Stimulated activated CD8-positive, alpha-beta memory T cell treated with anti-CD3 and anti-CD28 coated beads, Interleukin-7, amount 100 ng/mL, for 48 hours (primary cell): ENCODE results near the gene PPP4R4.

Source experiments
- DNase-seq, 2 donors: peaks; one replicate each; pipeline ENCODE4 v3.0.0-alpha.2; 2020; ENCODE audit warnings: low read depth in 1 of 2; ENCODE audit errors: extremely low read depth in 1 of 2

The PPP4R4 gene

DNA sequence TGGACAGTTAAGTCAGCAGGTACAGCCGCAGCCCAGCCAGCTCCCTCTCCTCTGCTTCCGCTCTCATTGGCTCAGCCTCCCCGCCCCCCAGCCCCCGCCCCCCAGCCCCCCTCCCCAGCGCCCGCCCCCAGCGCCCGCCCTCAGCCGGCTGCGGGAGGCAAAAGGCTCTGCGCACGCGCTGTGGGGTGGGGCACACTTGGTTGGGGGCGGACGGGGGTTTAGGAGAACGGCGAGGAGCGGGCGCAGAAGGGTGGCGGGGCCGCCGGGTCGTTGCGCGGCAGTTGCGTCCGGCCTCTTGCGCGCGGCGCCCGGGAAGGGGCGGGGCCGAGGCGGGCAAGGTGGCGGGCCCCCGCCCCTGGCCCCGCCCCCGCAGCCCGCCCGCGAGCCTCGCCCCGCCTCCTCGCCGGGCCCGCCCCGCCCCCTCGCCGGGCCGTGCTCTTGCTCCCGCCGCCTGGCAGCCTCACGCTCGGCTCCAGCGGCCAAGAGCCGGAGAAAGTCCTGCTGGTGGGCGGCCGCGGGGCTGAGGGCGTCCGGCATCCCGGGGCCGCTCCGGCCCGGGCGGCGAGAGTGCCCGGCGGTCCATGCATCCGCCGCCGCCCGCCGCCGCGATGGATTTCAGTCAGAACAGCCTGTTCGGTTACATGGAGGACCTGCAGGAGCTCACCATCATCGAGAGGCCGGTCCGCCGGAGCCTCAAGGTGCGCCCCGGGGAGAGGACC, at the start of gene PPP4R4:
Gene PPP4R4 (plus strand): TSS at position 438 of the 719 bp plus-strand sequence. CDS start 144 bp downstream, at position 582.
- DNase-seq: peak; percentile 60 to 85

DNA sequence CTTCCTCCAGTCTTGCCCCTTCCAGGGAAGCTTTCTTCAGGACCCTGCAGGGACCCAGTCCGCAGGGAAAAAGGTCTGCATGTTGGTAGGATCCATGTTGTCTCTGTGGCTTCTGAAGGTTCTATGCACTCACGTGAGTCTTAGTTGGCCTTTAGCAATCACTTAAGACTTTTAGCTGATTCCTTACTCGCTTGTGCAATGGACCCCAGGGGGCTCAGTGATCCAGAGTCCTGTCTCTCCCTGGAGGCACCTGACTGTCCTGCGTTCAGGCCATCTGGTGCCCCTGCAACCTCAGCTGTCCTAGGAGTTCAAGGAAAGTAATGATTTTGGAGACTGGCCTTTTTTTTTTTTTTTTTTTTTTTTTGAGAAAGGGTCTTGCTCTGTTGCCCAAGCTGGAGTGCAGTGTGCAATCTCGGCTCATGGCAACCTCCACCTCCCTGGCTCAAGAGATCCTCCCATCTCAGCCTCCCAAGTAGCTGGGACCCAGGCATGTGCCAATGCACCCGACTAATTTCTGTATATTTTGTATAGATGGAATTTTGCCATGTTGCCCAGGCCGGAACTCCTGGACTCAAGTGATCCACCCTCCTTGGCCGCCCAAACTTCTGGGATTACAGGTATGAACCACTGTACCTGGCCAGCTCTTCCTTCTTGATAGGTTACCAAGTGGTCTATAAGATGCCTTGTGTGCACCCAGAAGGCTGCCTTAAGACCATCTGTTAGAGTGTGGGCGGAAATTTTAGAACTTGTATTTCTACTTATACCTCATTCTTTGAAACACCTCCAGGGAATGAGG, 49.3 kb upstream of the PPP4R4 start:
- DNase-seq: no peak

- DNase-seq: no peak
Measured at GRCh38 chr14:94125659-94126418, 48.3 kb upstream of the PPP4R4 start.

DNA sequence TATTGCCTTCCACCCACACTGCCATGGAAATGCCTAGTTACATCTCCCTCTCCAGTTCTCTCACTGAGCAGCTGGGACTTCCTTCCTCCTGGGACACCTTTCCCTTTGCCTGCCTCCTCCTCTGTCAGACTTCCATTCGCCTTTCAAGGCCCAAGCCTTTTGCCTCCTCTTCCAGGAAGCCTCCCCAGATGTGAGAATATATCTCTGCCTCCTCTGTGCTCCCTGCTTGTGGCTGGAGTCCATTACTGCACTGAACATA, 47.8 kb upstream of the PPP4R4 start:
- DNase-seq: no peak

DNA sequence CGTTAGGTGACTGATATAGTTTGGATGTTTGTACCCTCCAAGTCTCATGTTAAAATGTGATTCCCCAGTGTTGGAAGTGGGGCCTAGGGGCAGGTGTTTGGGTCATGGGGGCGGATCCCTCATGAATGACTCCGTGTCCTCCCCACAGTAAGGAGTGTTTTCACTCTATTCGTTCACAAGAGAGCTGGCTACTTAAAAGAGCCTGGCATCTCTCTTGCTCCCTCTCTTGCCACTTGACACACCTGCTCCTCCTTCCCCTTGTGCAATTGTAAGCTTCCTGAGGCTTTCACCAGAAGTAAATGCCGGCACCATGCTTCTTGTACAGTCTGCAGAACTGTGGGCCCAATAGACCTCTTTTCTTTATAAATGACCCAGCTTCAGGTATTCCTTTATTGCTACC, 47.3 kb upstream of the PPP4R4 start:
- DNase-seq: no peak

GRCh38 chr14:94127330-94127729, 46.8 kb upstream of the PPP4R4 start:
- no peak for DNase-seq

DNA sequence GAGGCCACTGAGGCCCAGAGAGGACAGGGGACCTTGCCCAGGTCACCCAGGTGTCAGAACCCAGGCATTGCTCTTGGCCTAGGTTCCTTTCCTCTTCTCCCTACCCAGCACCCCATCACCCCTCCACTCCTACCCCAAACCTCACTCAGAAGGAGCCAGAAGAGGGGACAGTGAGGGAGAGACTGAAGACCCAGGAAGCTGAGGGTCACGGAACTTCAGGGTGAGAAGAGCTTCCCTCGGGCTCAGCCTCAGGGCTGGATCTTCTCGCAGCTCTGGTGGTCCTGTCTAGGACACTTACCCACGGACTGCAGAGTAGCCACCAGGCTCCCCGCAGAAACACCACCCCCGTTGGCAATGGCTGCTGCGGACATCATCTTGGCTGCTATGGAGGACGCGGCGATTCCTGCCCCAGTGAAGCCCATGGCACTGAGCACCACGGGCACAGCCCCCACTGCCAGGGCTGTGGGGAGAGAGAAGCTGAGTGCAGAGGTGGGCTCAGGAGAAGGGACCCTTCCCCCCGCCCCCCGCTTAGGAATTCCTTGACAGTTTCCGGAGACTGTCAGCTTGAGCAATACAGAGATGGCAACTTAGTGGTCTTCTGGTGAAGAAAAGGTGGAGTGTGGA, 45.8 kb upstream of the PPP4R4 start:
- no peak for DNase-seq

GRCh38 chr14:94129111-94129757, 44.9 kb upstream of the PPP4R4 start, which contains the start of gene IFI27L2:
Gene IFI27L2, minus strand, starts transcription at chr14:94129604. Its CDS starts 40 bp downstream, at chr14:94129564.
- peak; percentile 21 to 70 for DNase-seq

DNA sequence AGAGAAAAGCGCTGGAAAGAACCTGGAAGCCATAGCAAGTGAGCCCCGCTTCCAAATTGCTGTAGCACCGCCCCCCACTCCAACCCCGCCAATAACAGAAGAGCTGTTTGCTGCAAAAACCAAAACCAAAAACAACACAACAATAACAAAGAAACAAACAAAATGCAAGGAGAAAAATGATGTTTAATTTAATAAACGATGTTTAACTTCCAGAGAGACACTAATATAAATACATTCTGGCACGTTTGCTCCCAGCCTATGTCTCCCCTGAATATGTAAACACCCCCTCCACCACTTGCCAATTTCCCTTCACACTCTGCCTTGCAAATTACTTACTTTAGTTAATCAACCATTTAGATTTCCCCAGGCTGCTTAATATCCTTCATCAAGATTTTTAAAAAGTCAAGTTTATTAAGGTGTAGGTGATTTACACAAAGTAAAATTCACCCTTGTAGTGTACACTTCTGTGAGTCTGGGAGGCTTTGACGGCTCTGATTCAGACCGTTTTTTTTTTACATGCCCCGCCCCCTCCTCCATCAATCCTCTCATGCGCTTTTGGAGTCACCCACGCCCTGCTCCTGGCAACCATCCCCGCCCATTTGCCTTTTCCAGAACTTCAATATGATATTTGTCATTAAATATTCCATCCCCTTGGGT, 44.2 kb upstream of the PPP4R4 start:
- no peak for DNase-seq

- DNase-seq: peak; percentile 11 to 29
Measured at GRCh38 chr14:94132285-94132887, 41.7 kb upstream of the PPP4R4 start.

GRCh38 chr14:94135476-94135875, 38.6 kb upstream of the PPP4R4 start:
- no peak for DNase-seq

DNA sequence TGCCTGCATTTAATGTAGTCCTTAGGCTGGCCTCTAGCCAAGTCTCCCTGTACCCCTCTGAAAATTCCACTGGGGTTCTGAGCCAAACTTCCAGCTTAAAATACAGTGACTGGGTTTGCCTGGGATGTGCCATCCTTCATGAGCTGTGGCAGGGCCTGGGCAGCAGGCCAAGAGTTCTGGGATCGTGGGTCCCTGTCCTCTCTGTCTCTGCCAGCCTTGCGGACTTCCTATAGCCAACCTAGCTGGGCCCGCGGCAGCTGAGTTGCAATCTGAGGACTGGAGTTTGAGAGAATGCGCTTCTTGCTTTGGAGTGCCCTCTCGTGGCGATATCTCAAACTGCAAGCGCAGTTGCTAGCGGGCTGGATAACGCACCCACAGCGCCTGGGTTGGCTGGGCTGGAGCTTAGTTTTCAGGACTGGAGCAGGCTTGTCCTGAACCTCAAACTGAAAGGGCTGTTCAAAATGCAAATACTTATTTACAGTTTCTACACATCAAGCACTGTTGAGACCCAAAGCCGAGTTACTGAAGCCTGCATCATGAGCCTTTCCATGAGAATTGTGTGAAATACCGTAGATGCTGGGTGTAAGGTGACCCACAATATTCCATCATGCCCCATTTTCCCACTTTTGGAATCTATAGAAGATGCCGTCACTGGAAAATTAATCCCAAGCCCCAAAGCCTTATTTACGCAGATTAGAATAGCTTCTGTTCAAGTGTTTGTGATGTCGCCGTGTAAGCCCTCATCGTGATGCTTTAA, 37.4 kb upstream of the PPP4R4 start:
- peak; percentile 43 to 73 for DNase-seq

DNA sequence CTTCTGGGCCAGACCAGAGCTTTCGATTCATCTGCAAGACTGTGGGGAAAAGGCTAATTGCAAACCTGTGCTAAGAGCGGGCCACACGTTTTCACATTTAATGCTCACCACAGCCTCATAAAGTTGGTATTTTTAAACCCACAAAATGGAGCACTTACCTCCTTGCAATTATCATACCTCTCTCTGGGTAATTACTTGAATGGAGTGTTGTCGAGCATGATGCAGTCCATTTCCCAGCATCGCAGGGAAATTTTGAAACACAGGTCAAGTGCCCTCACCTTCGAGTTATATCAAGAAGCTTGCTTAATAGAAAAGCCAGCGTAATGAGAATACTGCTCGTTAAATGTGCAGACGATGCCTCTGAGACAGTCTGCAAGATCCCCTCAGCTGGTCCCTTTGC, 35.9 kb upstream of the PPP4R4 start:
- DNase-seq: no peak

DNA sequence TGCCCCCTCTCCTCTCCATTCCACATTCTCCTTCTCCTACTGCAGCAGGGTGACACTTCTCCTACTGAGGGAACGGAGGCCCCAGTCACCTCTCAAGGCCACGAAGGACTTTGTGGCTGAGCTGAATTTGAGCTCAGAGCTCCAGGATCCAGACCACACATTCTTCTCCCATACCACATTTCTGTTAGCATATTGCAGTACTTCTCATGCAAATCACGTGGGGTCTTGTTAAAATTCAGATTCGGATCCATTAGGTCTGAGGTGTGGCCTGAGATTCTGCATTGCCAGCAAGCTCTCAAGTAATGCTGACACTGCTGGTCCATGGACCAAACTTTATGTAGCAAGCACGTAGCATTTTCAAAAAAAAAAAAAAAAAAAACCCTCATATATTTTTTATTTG, 35.1 kb upstream of the PPP4R4 start:
- DNase-seq: no peak

- no peak for DNase-seq
Measured at GRCh38 chr14:94139421-94139820, 34.7 kb upstream of the PPP4R4 start.

DNA sequence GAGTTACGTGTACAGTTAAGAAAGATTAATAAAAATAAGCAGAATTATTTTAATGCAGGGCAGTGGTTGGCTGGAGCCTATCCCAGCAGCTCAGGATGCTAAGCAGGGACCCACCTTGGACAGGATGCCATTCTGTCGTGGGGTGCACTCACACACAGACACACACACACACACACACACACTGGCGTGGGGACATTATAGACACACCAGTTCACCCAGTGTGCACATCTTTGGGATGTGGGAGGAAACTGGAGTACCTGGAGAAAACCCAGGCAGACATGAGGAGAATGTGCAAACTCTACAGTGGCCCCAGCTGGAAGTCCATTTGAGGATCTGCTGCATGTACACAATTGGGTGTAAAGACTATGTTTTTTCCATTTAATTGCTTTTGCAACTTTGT, 31.9 kb upstream of the PPP4R4 start:
- DNase-seq: no peak

GRCh38 chr14:94142836-94143235, 31.3 kb upstream of the PPP4R4 start:
- no peak for DNase-seq

DNA sequence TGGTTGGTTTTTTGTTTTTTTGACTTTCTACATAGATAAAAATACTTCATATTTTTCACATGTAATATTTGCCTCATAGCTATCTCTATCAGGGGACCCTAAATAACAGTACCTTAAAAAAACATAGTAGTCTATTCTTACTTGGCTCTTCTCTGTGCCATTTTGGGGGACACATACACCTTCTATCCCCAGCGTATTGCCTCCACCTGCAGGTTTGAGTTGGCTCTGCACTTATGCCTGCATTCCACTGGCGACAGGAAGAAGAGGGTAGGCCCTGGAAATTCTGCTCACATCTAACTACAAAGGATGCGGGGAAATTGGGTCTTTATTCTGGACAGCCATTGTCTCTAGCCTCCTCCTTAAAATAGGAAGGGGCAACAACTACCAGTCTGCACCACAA, 30.9 kb upstream of the PPP4R4 start:
- no peak for DNase-seq

GRCh38 chr14:94143711-94144110, 30.4 kb upstream of the PPP4R4 start:
- DNase-seq: no peak
